Measurements from ENCODE around the gene NEAT1.

- TF ChIP-seq SIN3A (IDR thresholded peaks at IDR 0.05; ENCODE audit: low read depth) (no peak), REST (IDR thresholded peaks at IDR 0.05; ENCODE audit: low read depth) (no peak), EZH2phosphoT487 (IDR thresholded peaks at IDR 0.05; ENCODE audit: borderline replicate concordance) (no peak), CTCF (IDR thresholded peaks at IDR 0.05 in 2 of 3, conservative IDR thresholded peaks at IDR 0.05 in 1 of 3; ENCODE audit: borderline replicate concordance in 1 of 3, insufficient read depth in 1 of 3, low read depth in 2 of 3, low read length in 2 of 3) (no peak), POLR2AphosphoS5 (IDR thresholded peaks at IDR 0.05; ENCODE audit: low read depth, low read length) (no peak), POLR2A (IDR thresholded peaks at IDR 0.05; ENCODE audit: borderline replicate concordance, extremely low read depth, insufficient read depth, insufficient read length) (no peak), ELF1 (IDR thresholded peaks at IDR 0.05; ENCODE audit: borderline replicate concordance, low read depth) (no peak), EZH2 (IDR thresholded peaks at IDR 0.05) (no peak)
- TF ChIP-seq, protein P1, sequence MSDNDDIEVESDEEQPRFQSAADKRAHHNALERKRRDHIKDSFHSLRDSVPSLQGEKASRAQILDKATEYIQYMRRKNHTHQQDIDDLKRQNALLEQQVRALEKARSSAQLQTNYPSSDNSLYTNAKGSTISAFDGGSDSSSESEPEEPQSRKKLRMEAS (IDR thresholded peaks at IDR 0.05) = 0 out of 2 replicates have a peak, but pooled peaks have one; percentile 2
Measured at GRCh38 chr11:65436412-65437032, 13.9 kb downstream of the NEAT1 start.
